ENCODE data around the gene NDST4. TPM values are rescaled to one million over a fixed set of nuclear protein-coding genes. Genes with fewer than 3 reads are reported as not detected.

The NDST4 gene
- total and polyA plus RNA-seq, 2 of the 4 experiments (the other 2 are of a cell fraction) = not detected

GRCh38 chr4:114945616-114946015 lies 167.8 kb downstream of the NDST4 start:
- Histone ChIP-seq H3K9me3 (ENCODE audit: control insufficient read depth, insufficient read depth, low read length) (no peaks in the 10 kb centered on the region), H3K36me3 (ENCODE audit: control insufficient read depth, insufficient read depth, low read length) (no peaks in the 10 kb centered on the region), H3K4ac (ENCODE audit: low read depth, low read length) (no peak overlapping the region), H3K4me2 (ENCODE audit: low read depth, low read length) (no peak overlapping the region), H2BK120ac (ENCODE audit: low read depth, low read length) (no peak overlapping the region), H3K4me3 (ENCODE audit: insufficient read depth, low read depth, low read length) (no peak overlapping the region), H3K79me1 (ENCODE audit: low read depth in 1 of 2, low read length in 2 of 2) (no peaks in the 10 kb centered on the region), H4K91ac (ENCODE audit: insufficient read depth, low read depth, low read length) (no peak overlapping the region), H3K14ac (replicated peaks; ENCODE audit: low read depth, low read length) (no peak overlapping the region), H3K56ac (ENCODE audit: extremely low read depth, insufficient read depth, low read length) (no peak overlapping the region), H4K5ac (ENCODE audit: low read depth, low read length) (no peak overlapping the region), H2AK5ac (ENCODE audit: low read depth, low read length) (no peak overlapping the region), H2AFZ (replicated peaks; ENCODE audit: low read length, poor library complexity) (no peak overlapping the region), H3K4me1 (ENCODE audit: control insufficient read depth, insufficient read depth, low read length) (no peaks in the 10 kb centered on the region), H3K27me3 (ENCODE audit: control insufficient read depth, insufficient read depth, low read length) (no peaks in the 10 kb centered on the region), H3K27ac (ENCODE audit: insufficient read depth, low read length) (no peak overlapping the region), H4K20me1 (ENCODE audit: insufficient read depth, low read length) (no peaks in the 10 kb centered on the region), H3K9ac (ENCODE audit: low read depth, low read length) (no peak overlapping the region), H2AK9ac (replicated peaks; ENCODE audit: low read depth, low read length, poor library complexity) (no peak overlapping the region), H3K18ac (ENCODE audit: low read depth, low read length) (no peak overlapping the region), H4K8ac (ENCODE audit: low read depth in 2 of 2, low read length in 2 of 2) (no peak overlapping the region), H3K9me1 (ENCODE audit: insufficient read depth, low read length) (no peaks in the 10 kb centered on the region), H2BK5ac (ENCODE audit: low read depth, low read length, poor library complexity, severe bottlenecking) (no peak overlapping the region), H2BK15ac (ENCODE audit: low read depth, low read length) (no peak overlapping the region), H2BK20ac (ENCODE audit: low read depth, low read length) (no peak overlapping the region), H3K23ac (ENCODE audit: low read depth, low read length) (no peak overlapping the region)
- dilution Hi-C loops (cut with HindIII; ENCODE audit: low sequenced_read_pairs, unreplicated experiment) = no loop called here
- TF ChIP-seq SMC3 (IDR thresholded peaks at IDR 0.05; ENCODE audit: low read depth, low read length) (no peak), USF2 (IDR thresholded peaks at IDR 0.05; ENCODE audit: low read depth, low read length) (no peak), MAZ (IDR thresholded peaks at IDR 0.05; ENCODE audit: borderline replicate concordance, low read depth, low read length) (no peak), RCOR1 (IDR thresholded peaks at IDR 0.05; ENCODE audit: insufficient replicate concordance, low read length) (no peak), MXI1 (IDR thresholded peaks at IDR 0.05; ENCODE audit: borderline replicate concordance, low read depth, low read length) (no peak), NFE2L2 (IDR thresholded peaks at IDR 0.05; ENCODE audit: low read depth, low read length) (no peak), BHLHE40 (IDR thresholded peaks at IDR 0.05; ENCODE audit: low read depth, low read length) (no peak), FOS (IDR thresholded peaks at IDR 0.05; ENCODE audit: low read depth, low read length) (no peak), RAD21 (IDR thresholded peaks at IDR 0.05; ENCODE audit: low read length) (no peak), CEBPB (IDR thresholded peaks at IDR 0.05; ENCODE audit: low read depth, low read length) (no peak), RFX5 (IDR thresholded peaks at IDR 0.05; ENCODE audit: low read depth, low read length) (no peak), CTCF (conservative IDR thresholded peaks at IDR 0.05; ENCODE audit: low read depth, low read length) (no peak), POLR2A (IDR thresholded peaks at IDR 0.05; ENCODE audit: low read depth, low read length) (no peak)
- TF ChIP-seq, protein P1, sequence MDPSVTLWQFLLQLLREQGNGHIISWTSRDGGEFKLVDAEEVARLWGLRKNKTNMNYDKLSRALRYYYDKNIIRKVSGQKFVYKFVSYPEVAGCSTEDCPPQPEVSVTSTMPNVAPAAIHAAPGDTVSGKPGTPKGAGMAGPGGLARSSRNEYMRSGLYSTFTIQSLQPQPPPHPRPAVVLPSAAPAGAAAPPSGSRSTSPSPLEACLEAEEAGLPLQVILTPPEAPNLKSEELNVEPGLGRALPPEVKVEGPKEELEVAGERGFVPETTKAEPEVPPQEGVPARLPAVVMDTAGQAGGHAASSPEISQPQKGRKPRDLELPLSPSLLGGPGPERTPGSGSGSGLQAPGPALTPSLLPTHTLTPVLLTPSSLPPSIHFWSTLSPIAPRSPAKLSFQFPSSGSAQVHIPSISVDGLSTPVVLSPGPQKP (IDR thresholded peaks at IDR 0.05; ENCODE audit: borderline replicate concordance, low read depth, low read length) = no peak
- POLR2A ChIA-PET (ENCODE audit: unreplicated experiment) = no interaction called here
- CTCF ChIA-PET = no interaction called here
- intact Hi-C loops (cut with micrococcal nuclease) = no loop called here
- no TSS peak for BruUV-seq (replicated peaks)
- in situ Hi-C loops (cut with MboI; ENCODE audit: low sequenced_read_pairs) = no loop called here
- ATAC-seq (ENCODE audit: low read depth) (no peak), DNase-seq (no peak)
- no CpG with 5 or more reads among the region's 1 CpG for WGBS, 2 experiments (ENCODE audit: extremely low coverage in 2 of 2, insufficient read length in 1 of 2)
